Heart left ventricle (tissue), 16 donors: ENCODE measurements around the gene ADCK1. TPM values are rescaled to one million over a fixed set of nuclear protein-coding genes. Genes with fewer than 3 reads are reported as not detected.

ENCODE experiments used
- ATAC-seq, 4 donors: fragments of 200-7000 bp; cut with Tn5 transposase; one replicate each; pipeline ENCODE4 v1.9.1; 2020 to 2022; ENCODE audit warnings: moderate library complexity in 4 of 4, mild to moderate bottlenecking in 3 of 4, moderate number of reproducible peaks in 1 of 4
- DNase-seq, 5 donors: peaks; one replicate each; pipeline ENCODE4 v3.0.0-alpha.2; 2020
- H3K27ac ChIP-seq, 12 donors: fragments of 200-600 bp; sonication (generic) in 4 of 12; one replicate each; pipeline versions ENCODE4 v1.5.0 to v1.8.0; 2016 to 2022; ENCODE audit warnings: mild to moderate bottlenecking in 2 of 12
- H3K27me3 ChIP-seq, 9 donors: fragments of 200-600 bp; sonication (generic) in 2 of 9; one replicate each; pipeline versions ENCODE4 v1.5.1 to v1.8.0; 2016 to 2022; ENCODE audit warnings: mild to moderate bottlenecking in 3 of 9
- H3K36me3 ChIP-seq, 9 donors: fragments of 200-600 bp; sonication (generic) in 2 of 9; one replicate each; pipeline versions ENCODE4 v1.5.0 to v1.8.0; 2018 to 2022; ENCODE audit warnings: mild to moderate bottlenecking in 2 of 9
- H3K4me1 ChIP-seq, 12 donors: fragments of 200-600 bp; sonication (generic) in 4 of 12; one replicate each; pipeline versions ENCODE4 v1.5.0 to v1.8.0; 2016 to 2022; ENCODE audit warnings: mild to moderate bottlenecking in 3 of 12
- H3K4me3 ChIP-seq, 12 donors: fragments of 200-600 bp; sonication (generic) in 4 of 12; one replicate each; pipeline versions ENCODE4 v1.5.0 to v1.8.0; 2017 to 2022; ENCODE audit warnings: mild to moderate bottlenecking in 9 of 12, moderate library complexity in 4 of 12
- H3K9me3 ChIP-seq, 12 donors: fragments of 200-600 bp; sonication (generic) in 4 of 12; one replicate each; pipeline versions ENCODE4 v1.5.0 to v1.8.0; 2016 to 2022; ENCODE audit warnings: mild to moderate bottlenecking in 1 of 12
- POLR2A ChIP-seq, 2 donors: fragments of 450-650 bp; IDR thresholded peaks; one replicate each; pipeline ENCODE4 v1.6.1; 2017; ENCODE audit warnings: antibody characterized with exemption in 2 of 2, mild to moderate bottlenecking in 2 of 2, moderate library complexity in 2 of 2
- WGBS, 4 donors: extraction: QIAGEN DNeasy Blood & Tissue Kit in 2 of 4; methylation state at CpG; one replicate each; pipeline versions ENCODE4 v1.1.5 to v1.1.7; 2013 to 2018; 5-methylcytosine and 5-hydroxymethylcytosine counted together
- intact Hi-C, 10 donors: fragments of 100-400 bp; cut with DNase I; formaldehyde crosslinking; loops; one replicate each; pipeline versions ENCODE4 v1.11.1 to v1.14.2; 2022
- polyA plus RNA-seq, 2 donors: library from polyadenylated mRNA; stranded (reverse); fragments of 200-250 nt; gene quantifications; one replicate each; pipeline ENCODE4 v1.2.3, GENCODE V29; 2013
- total RNA-seq, 9 donors: library from RNA; depleted of rRNA in 2 of 9; stranded (reverse); fragments of >200 nt in 2 of 9; fragmentation: NEBNext Ultra II Directional in 3 of 9; extraction: Animal tissue kit (Norgen Biotek cat#: 25700) in 3 of 9; gene quantifications; one replicate each; pipeline versions ENCODE4 v1.1.0 to v1.2.4, GENCODE V29; 2016 to 2023
- TF ChIP-seq, protein P1 (sequence below), 12 donors: fragments of 200-600 bp; sonication (generic) in 4 of 12; IDR thresholded peaks; one replicate each; pipeline versions ENCODE4 v1.5.0 to v1.8.0; 2018 to 2022; ENCODE audit warnings: antibody characterized with exemption in 12 of 12, mild to moderate bottlenecking in 5 of 12
- donor health status: ischemic (EF 13 %, LVEDD 7.1; RV severe dilation, severe dysfunction).
- donor health status: healthy with polysubstance abuse.
- donor health status: DM: no; HTN: yes; CAD: no.
- donor health status: DM: no; HTN: no; CAD: no.
- donor health status: ischemic (EF 25% LVEDD 6.9; RV normal size, moderate dysfunction).
- donor health status: ischemic (EF 25% LVEDD 5.7; RV mildly dilated, moderate dysfunction).
- donor health status: healthy.
- donor health status: DM: yes; HTN: yes; CAD: no.
- donor health status: ischemic (EF 35%, LVEDD 5.7; RV mildly dilated, moderate dysfunction).
- donor health status: nonischemic (EF 11% LVEDD 7.7; RV severe dilation, severe dysfunction).
- donor health status: DM: yes; HTN: yes; CAD: no.
- donor health status: PGD.
- donor health status: ischemic (EF 29% LVEDD 5.4; RV normal size, mild dysfunction).
- donor health status: nonischemic (EF 23%, LVEDD 6.1; RV moderate dilation, normal function).

The ADCK1 gene
- total and polyA plus RNA-seq, 11 donors, result 4.0 to 12.8 (median 7.9) TPM

DNA sequence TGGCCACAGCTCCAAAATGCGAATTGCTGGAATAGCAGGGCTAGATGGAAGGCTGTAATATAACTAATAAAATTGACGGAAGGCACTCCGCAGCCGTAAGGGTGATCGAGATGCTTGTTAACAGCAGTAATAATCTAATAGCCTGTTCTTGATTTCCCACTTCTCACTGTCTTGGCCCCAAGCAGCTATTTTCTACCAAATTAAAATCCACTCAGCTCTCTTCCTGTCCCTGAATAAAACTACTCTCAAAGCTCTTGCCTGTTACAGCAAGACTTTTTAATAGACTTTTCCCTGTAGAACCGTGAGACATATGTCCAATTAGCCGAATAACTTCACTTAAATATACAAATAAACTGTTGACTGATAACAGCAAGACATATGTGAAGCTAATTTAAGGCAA is 38.0 kb downstream of the ADCK1 start:
- peaks cover 0 to 6% (median 0%) of the 10 kb centered on the region in 9 donors for H3K36me3 ChIP-seq
- ATAC-seq (no peak), DNase-seq (no peak)
- H3K27ac ChIP-seq, result no peak overlapping the region
- no peaks in the 10 kb centered on the region for H3K9me3 ChIP-seq
- H3K27me3 ChIP-seq, result no peaks in the 10 kb centered on the region
- H3K4me1 ChIP-seq, result no peaks in the 10 kb centered on the region
- TF ChIP-seq POLR2A (IDR thresholded peaks at IDR 0.05), result no peak
- TF ChIP-seq, protein P1, sequence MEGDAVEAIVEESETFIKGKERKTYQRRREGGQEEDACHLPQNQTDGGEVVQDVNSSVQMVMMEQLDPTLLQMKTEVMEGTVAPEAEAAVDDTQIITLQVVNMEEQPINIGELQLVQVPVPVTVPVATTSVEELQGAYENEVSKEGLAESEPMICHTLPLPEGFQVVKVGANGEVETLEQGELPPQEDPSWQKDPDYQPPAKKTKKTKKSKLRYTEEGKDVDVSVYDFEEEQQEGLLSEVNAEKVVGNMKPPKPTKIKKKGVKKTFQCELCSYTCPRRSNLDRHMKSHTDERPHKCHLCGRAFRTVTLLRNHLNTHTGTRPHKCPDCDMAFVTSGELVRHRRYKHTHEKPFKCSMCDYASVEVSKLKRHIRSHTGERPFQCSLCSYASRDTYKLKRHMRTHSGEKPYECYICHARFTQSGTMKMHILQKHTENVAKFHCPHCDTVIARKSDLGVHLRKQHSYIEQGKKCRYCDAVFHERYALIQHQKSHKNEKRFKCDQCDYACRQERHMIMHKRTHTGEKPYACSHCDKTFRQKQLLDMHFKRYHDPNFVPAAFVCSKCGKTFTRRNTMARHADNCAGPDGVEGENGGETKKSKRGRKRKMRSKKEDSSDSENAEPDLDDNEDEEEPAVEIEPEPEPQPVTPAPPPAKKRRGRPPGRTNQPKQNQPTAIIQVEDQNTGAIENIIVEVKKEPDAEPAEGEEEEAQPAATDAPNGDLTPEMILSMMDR (IDR thresholded peaks at IDR 0.05), result no peak
- 75 to 90% (median 83%) methylated on average over 7 of the region's 7 CpGs for WGBS, 4 donors
- no peak overlapping the region for H3K4me3 ChIP-seq
- intact Hi-C loops, result no loop called here

DNA sequence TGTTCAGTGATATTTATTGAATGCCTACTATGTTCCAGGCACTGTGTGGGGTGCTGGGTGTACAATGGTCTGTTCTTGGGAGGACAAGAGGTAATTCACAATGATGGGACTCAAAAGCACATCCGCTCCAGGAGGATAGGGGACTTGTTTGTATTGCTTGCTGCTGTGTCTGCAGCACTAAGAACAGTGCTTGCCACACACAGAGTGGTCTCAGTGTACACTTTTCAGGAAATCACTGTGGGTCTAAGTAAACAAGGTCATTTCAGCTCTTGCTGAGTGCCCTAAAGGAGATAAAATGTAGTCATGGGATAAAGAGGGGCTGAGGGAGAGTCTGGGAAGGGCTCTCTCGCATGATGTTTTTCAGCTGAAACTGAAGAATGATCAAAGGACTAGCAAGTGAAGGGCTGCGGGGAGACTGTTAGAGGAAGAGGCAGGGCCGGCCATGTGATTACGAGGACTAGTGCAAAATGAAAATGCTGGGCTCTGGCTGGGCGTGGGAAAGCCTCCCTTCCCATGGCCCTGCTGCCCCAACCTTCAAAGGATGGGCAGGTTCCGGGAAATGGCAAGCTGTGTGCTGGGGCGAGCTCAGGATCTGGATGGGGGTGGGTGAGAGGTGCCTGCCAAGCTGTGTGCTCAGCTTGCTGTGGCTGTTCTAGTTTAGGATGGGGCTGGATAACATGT is 39.1 kb downstream of the ADCK1 start:
- Histone ChIP-seq H3K27ac (no peak overlapping the region), H3K9me3 (no peaks in the 10 kb centered on the region), H3K36me3 (peaks cover 0 to 6% (median 0%) of the 10 kb centered on the region in 9 donors), H3K4me1 (no peaks in the 10 kb centered on the region), H3K4me3 (no peak overlapping the region), H3K27me3 (no peaks in the 10 kb centered on the region)
- WGBS, 4 donors, result 73 to 83% (median 82%) methylated on average over 8 of the region's 8 CpGs
- intact Hi-C loops, result no loop called here
- TF ChIP-seq, protein P1 (IDR thresholded peaks at IDR 0.05), result no peak
- TF ChIP-seq POLR2A (IDR thresholded peaks at IDR 0.05), result no peak
- peak in 1 of 4 donors; percentile 22 for ATAC-seq
- no peak for DNase-seq

DNA sequence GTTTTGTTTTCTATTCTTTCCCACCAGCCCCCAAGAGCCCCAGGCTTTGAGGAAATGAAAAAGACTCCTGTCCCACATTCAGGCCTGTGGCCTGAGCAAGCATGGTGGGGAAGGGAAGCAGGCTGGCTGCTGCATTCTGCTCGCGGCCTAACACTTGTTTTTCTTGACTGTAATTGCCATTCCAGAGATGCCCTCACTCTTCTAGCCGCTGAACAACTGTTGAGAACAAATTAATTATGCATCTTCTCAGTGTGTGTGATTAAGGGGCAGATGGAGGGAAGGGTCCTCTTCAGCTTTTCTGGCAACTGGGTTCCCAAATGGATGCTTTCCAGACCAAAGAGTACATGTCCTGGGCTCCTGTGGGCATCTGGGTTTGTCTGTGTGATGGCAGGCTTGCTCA is 43.3 kb downstream of the ADCK1 start:
- 82 to 93% (median 89%) methylated on average over 3 of the region's 3 CpGs for WGBS, 4 donors
- Histone ChIP-seq H3K36me3 (no peaks in the 10 kb centered on the region), H3K4me3 (no peak overlapping the region), H3K9me3 (no peaks in the 10 kb centered on the region), H3K4me1 (no peaks in the 10 kb centered on the region), H3K27me3 (no peaks in the 10 kb centered on the region), H3K27ac (no peak overlapping the region)
- no peak for ATAC-seq
- no peak for DNase-seq
- no peak for TF ChIP-seq POLR2A (IDR thresholded peaks at IDR 0.05)
- TF ChIP-seq, protein P1 (IDR thresholded peaks at IDR 0.05), result no peak
- intact Hi-C loops, result no loop called here

DNA sequence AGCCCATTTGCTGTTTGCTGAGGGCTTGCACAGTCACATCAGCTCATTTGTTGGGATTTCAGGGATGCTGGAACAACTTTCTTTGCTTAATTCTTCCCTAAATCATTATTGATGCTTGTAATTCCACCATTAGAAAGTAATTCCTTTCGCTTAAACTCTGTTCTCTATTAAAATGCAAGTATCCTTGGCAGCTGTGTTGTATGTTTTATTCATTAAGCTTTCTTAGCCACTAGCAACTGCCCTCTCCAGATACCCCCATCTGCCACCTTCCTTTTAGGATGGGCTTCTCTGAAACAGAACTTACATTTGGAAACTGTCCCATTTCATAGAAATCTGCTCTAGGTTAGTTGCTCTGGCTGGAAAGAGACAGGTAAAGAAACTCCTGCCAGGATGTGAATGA is 43.7 kb downstream of the ADCK1 start:
- intact Hi-C loops, result no loop called here
- no peaks in the 10 kb centered on the region for H3K4me1 ChIP-seq
- DNase-seq, result no peak
- WGBS, 4 donors, result 93 to 96% (median 94%) methylated on average over 1 of the region's 1 CpG
- H3K27ac ChIP-seq, result no peak overlapping the region
- no peak for TF ChIP-seq POLR2A (IDR thresholded peaks at IDR 0.05)
- TF ChIP-seq, protein P1 (IDR thresholded peaks at IDR 0.05), result no peak
- H3K9me3 ChIP-seq, result no peaks in the 10 kb centered on the region
- no peaks in the 10 kb centered on the region for H3K27me3 ChIP-seq
- H3K36me3 ChIP-seq, result no peaks in the 10 kb centered on the region
- no peak overlapping the region for H3K4me3 ChIP-seq
- no peak for ATAC-seq
